ENCODE results near the gene SLC22A16. TPM values are rescaled to one million over a fixed set of nuclear protein-coding genes. Genes with fewer than 3 reads are reported as not detected.

The SLC22A16 gene
- total and polyA plus RNA-seq, 11 donors = 0.25 to 2.4 (median 1.3) TPM; not detected in 7

- no peak overlapping the region for H3K27ac ChIP-seq
- peaks cover 0 to 8% (median 0%) of the 10 kb centered on the region in 12 donors for H3K4me1 ChIP-seq
- H3K4me3 ChIP-seq = no peak overlapping the region
- TF ChIP-seq POLR2A (IDR thresholded peaks at IDR 0.05) = no peak
- no peak for TF ChIP-seq CTCF (IDR thresholded peaks at IDR 0.05)
- no peak for ATAC-seq
- DNase-seq = no peak
- 80 to 87% (median 87%) methylated on average over 4 of the region's 4 CpGs for WGBS, 4 donors
- no peaks in the 10 kb centered on the region for H3K36me3 ChIP-seq
- no peaks in the 10 kb centered on the region for H3K9me3 ChIP-seq
- intact Hi-C loops (cut with DNase I) = no loop called here
- peaks cover 0 to 44% (median 14%) of the 10 kb centered on the region in 9 donors for H3K27me3 ChIP-seq
These were observed 1.9 kb downstream of the SLC22A16 start for GRCh38 chr6:110474500-110474899.

- Histone ChIP-seq H3K9me3 (no peaks in the 10 kb centered on the region), H3K27ac (no peak overlapping the region), H3K4me3 (no peak overlapping the region), H3K27me3 (peaks cover 0 to 40% (median 14%) of the 10 kb centered on the region in 9 donors), H3K4me1 (peaks cover 0 to 8% (median 0%) of the 10 kb centered on the region in 12 donors), H3K36me3 (no peaks in the 10 kb centered on the region)
- 81 to 93% (median 87%) methylated on average over 4 of the region's 4 CpGs for WGBS, 4 donors
- no peak for ATAC-seq
- no peak for TF ChIP-seq POLR2A (IDR thresholded peaks at IDR 0.05)
- TF ChIP-seq CTCF (IDR thresholded peaks at IDR 0.05) = no peak
- DNase-seq = no peak
- intact Hi-C loops (cut with DNase I) = no loop called here
These were observed 3.7 kb downstream of the SLC22A16 start for GRCh38 chr6:110472739-110473138.

GRCh38 chr6:110471726-110472365 is 4.6 kb downstream of the SLC22A16 start:
- Histone ChIP-seq H3K9me3 (no peaks in the 10 kb centered on the region), H3K4me3 (no peak overlapping the region), H3K27me3 (peaks cover 0 to 34% (median 12%) of the 10 kb centered on the region in 9 donors), H3K36me3 (no peaks in the 10 kb centered on the region), H3K27ac (no peak overlapping the region), H3K4me1 (peaks cover 0 to 8% (median 0%) of the 10 kb centered on the region in 12 donors)
- 92 to 94% (median 94%) methylated on average over 3 of the region's 3 CpGs for WGBS, 4 donors
- no peak for TF ChIP-seq POLR2A (IDR thresholded peaks at IDR 0.05)
- no peak for TF ChIP-seq CTCF (IDR thresholded peaks at IDR 0.05)
- intact Hi-C loops (cut with DNase I) = no loop called here
- DNase-seq (no peak), ATAC-seq (no peak)

GRCh38 chr6:110468731-110469130 is 7.7 kb downstream of the SLC22A16 start:
- Histone ChIP-seq H3K36me3 (no peaks in the 10 kb centered on the region), H3K27ac (no peak overlapping the region), H3K27me3 (peaks cover 0 to 3% (median 0%) of the 10 kb centered on the region in 9 donors), H3K4me1 (no peaks in the 10 kb centered on the region), H3K4me3 (no peak overlapping the region), H3K9me3 (peaks cover 0 to 16% (median 0%) of the 10 kb centered on the region in 12 donors)
- intact Hi-C loops (cut with DNase I) = no loop called here
- ATAC-seq (no peak), DNase-seq (no peak)
- TF ChIP-seq CTCF (IDR thresholded peaks at IDR 0.05) = no peak
- no peak for TF ChIP-seq POLR2A (IDR thresholded peaks at IDR 0.05)
- WGBS, 4 donors = 61 to 80% (median 69%) methylated on average over 3 of the region's 3 CpGs

Measured in heart left ventricle (tissue), 16 donors.